22Rv1 (cell line): ENCODE data around the gene ANAPC10.

Experiments
- ZFX ChIP-seq: fragments of 450-650 bp; IDR thresholded peaks from 2 replicates; pipeline ENCODE4 v1.6.1; 2017; ENCODE audit warnings: antibody characterized with exemption, borderline replicate concordance
- TF ChIP-seq, protein P1 (sequence below): fragments of 450-650 bp; IDR thresholded peaks from 2 replicates; pipeline ENCODE4 v1.5.1; 2017; ENCODE audit warnings: mild to moderate bottlenecking

DNA sequence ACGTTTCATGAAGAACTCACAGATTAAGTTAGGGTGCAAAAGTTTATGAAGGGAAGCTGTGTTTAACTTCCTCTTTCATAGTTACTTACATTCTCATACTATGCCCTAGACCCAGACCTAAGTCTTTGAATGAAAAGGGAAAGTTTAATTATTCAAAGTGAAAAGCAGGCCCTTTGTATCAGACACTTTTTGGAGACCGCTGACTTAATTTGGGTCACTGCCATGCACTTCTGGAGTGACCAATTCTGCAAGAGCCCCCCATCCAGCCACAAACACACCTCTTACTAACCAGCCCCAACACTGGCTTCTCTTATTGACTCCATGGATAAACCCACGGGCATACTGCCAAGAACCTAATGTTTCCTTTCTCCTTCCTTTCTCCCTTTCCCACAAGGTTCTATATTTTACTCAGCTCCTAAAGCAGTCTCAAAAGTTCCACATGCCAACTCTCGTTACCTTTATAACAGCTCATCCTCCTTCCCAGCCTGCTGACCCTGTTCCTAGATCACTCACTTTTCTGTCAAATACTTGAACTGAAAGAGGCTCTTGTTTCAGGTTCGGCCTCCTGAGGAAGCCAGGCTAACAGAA is 34.6 kb upstream of the ANAPC10 start:
- TF ChIP-seq, protein P1, sequence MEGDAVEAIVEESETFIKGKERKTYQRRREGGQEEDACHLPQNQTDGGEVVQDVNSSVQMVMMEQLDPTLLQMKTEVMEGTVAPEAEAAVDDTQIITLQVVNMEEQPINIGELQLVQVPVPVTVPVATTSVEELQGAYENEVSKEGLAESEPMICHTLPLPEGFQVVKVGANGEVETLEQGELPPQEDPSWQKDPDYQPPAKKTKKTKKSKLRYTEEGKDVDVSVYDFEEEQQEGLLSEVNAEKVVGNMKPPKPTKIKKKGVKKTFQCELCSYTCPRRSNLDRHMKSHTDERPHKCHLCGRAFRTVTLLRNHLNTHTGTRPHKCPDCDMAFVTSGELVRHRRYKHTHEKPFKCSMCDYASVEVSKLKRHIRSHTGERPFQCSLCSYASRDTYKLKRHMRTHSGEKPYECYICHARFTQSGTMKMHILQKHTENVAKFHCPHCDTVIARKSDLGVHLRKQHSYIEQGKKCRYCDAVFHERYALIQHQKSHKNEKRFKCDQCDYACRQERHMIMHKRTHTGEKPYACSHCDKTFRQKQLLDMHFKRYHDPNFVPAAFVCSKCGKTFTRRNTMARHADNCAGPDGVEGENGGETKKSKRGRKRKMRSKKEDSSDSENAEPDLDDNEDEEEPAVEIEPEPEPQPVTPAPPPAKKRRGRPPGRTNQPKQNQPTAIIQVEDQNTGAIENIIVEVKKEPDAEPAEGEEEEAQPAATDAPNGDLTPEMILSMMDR: no peak
- TF ChIP-seq ZFX: no peak
